ENCODE measurements around the gene RNF135. TPM values are rescaled to one million over a fixed set of nuclear protein-coding genes. Genes with fewer than 3 reads are reported as not detected.

RNF135 gene
- polyA plus RNA-seq, 1 donor (not counting 4 experiments of a cell fraction or from before 2014, with no cell fraction given): 13.6 TPM

- Histone ChIP-seq H3K4me3 (ENCODE audit: control insufficient read depth in 2 of 3, extremely low read depth in 1 of 3, insufficient read depth in 2 of 3, low read depth in 1 of 3, low read length in 3 of 3) (no peak overlapping the region), H3K9ac (ENCODE audit: control insufficient read depth, extremely low read depth, insufficient read depth, low read length) (no peak overlapping the region), H3K9me1 (ENCODE audit: control insufficient read depth, extremely low read depth, insufficient read depth, low read length) (no peaks in the 10 kb centered on the region), H4K20me1 (ENCODE audit: control insufficient read depth, extremely low read depth, insufficient read depth, low read length) (no peaks in the 10 kb centered on the region), H3K79me2 (ENCODE audit: control insufficient read depth, insufficient read depth, low read length) (no peaks in the 10 kb centered on the region), H3K27ac (ENCODE audit: control insufficient read depth, insufficient read depth, low read length) (no peak overlapping the region), H3K36me3 (ENCODE audit: control insufficient read depth in 2 of 2, extremely low read depth in 1 of 2, insufficient read depth in 2 of 2, low read length in 2 of 2) (no peaks in the 10 kb centered on the region), H2AFZ (ENCODE audit: control insufficient read depth, low read length) (no peak overlapping the region), H3K27me3 (ENCODE audit: control insufficient read depth, extremely low read depth, insufficient read depth, low read length) (peaks cover 3% of the 10 kb centered on the region), H3K9me3 (ENCODE audit: control insufficient read depth, low read depth, low read length) (no peaks in the 10 kb centered on the region), H3K4me1 (ENCODE audit: control insufficient read depth, extremely low read depth, insufficient read depth, low read length) (no peaks in the 10 kb centered on the region), H3K4me2 (ENCODE audit: control insufficient read depth, extremely low read depth, insufficient read depth, low read depth, low read length) (no peak overlapping the region)
- FAIRE-seq: no peak
- no peak for DNase-seq (ENCODE audit: low read depth, low spot score)
- TF ChIP-seq CTCF (optimal IDR thresholded peaks at IDR 0.05 in 1 of 3, IDR thresholded peaks at IDR 0.05 in 1 of 3, conservative IDR thresholded peaks at IDR 0.05 in 1 of 3; ENCODE audit: extremely low read depth in 1 of 3, insufficient read depth in 2 of 3, low read length in 3 of 3): no peak
- dilution Hi-C loops (cut with MboI; ENCODE audit: extremely low pct_ligation_motif_present, low sequenced_read_pairs): no loop called here
Observed at GRCh38 chr17:30954046-30954830, 16.6 kb upstream of the RNF135 start.

DNA sequence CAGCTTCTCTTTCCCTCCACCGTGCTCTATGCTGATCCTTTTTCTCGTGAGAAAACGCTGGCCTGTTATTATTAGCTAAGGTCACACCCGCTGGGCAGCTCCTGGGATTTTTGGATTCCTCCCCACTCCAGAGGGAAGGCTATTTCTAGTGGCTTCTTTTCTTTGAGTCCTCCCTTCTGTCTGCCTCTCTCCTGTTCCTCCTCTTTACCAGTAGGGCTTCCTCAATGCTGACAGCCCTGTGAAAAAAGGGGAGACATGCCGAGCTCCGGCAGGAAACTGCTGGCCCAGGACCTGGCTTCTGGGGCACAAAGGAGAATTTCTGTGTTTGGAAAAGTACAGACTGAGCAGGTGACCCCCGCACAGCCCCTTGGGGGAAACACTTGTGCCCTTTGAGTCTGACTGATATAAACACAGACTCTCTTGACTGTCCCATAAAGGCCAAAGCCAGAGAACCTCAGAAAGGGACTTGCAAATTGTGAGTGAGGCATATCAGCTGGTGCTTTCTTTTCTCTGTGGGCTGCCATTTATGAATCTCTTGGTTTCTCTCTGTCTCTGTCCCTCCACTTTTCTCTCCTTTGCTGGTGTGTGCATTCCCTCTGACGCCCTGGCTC lies 14.0 kb upstream of the RNF135 start:
- no peak overlapping the region for H3K4me2 ChIP-seq (ENCODE audit: control insufficient read depth, extremely low read depth, insufficient read depth, low read depth, low read length)
- H3K9me3 ChIP-seq (ENCODE audit: control insufficient read depth, low read depth, low read length): no peaks in the 10 kb centered on the region
- H2AFZ ChIP-seq (ENCODE audit: control insufficient read depth, low read length): no peak overlapping the region
- no peaks in the 10 kb centered on the region for H4K20me1 ChIP-seq (ENCODE audit: control insufficient read depth, extremely low read depth, insufficient read depth, low read length)
- dilution Hi-C loops (cut with MboI; ENCODE audit: extremely low pct_ligation_motif_present, low sequenced_read_pairs): no loop called here
- TF ChIP-seq CTCF (optimal IDR thresholded peaks at IDR 0.05 in 1 of 3, IDR thresholded peaks at IDR 0.05 in 1 of 3, conservative IDR thresholded peaks at IDR 0.05 in 1 of 3; ENCODE audit: extremely low read depth in 1 of 3, insufficient read depth in 2 of 3, low read length in 3 of 3): peak in 1 of 3 experiments; percentile 2
- no peak for TF ChIP-seq EZH2 (IDR thresholded peaks at IDR 0.05; ENCODE audit: low read length)
- DNase-seq (ENCODE audit: low read depth, low spot score): no peak
- H3K9me1 ChIP-seq (ENCODE audit: control insufficient read depth, extremely low read depth, insufficient read depth, low read length): no peaks in the 10 kb centered on the region
- H3K9ac ChIP-seq (ENCODE audit: control insufficient read depth, extremely low read depth, insufficient read depth, low read length): no peak overlapping the region
- no peaks in the 10 kb centered on the region for H3K4me1 ChIP-seq (ENCODE audit: control insufficient read depth, extremely low read depth, insufficient read depth, low read length)
- no peak for FAIRE-seq
- H3K4me3 ChIP-seq (ENCODE audit: control insufficient read depth in 2 of 3, extremely low read depth in 1 of 3, insufficient read depth in 2 of 3, low read depth in 1 of 3, low read length in 3 of 3): no peak overlapping the region
- H3K27me3 ChIP-seq (ENCODE audit: control insufficient read depth, extremely low read depth, insufficient read depth, low read length): peaks cover 3% of the 10 kb centered on the region
- H3K79me2 ChIP-seq (ENCODE audit: control insufficient read depth, insufficient read depth, low read length): no peaks in the 10 kb centered on the region
- no peak overlapping the region for H3K27ac ChIP-seq (ENCODE audit: control insufficient read depth, insufficient read depth, low read length)
- no peaks in the 10 kb centered on the region for H3K36me3 ChIP-seq (ENCODE audit: control insufficient read depth in 2 of 2, extremely low read depth in 1 of 2, insufficient read depth in 2 of 2, low read length in 2 of 2)
